NCI-H1417 (cell line): Measurements from ENCODE around the gene UBA1.

Experiments
- DNase-seq, 3 experiments: peaks; one replicate each; lab custom pipeline; 2025; lab: John Stamatoyannopoulos, UW

Gene UBA1

GRCh38 chrX:47212381-47213293 is 19.0 kb downstream of the UBA1 start:
- DNase-seq: no peak

GRCh38 chrX:47214435-47215077 is 20.9 kb downstream of the UBA1 start:
- no peak for DNase-seq

GRCh38 chrX:47215291-47215900 is 21.8 kb downstream of the UBA1 start:
- no peak for DNase-seq

- DNase-seq: no peak
These were observed 22.8 kb downstream of the UBA1 start for GRCh38 chrX:47216393-47216925.

GRCh38 chrX:47217121-47217851 is 23.7 kb downstream of the UBA1 start:
- no peak for DNase-seq

GRCh38 chrX:47217852-47218279 is 24.2 kb downstream of the UBA1 start:
- peak; percentile 96 to 100 (median 100) for DNase-seq

- DNase-seq: peak; percentile 73 to 99 (median 98)
These were observed 24.8 kb downstream of the UBA1 start, which contains the start of gene CDK16 for GRCh38 chrX:47218280-47218919. Gene CDK16 (plus strand): TSS chrX:47218681. CDS start chrX:47223558, 4,877 bp downstream.

GRCh38 chrX:47218920-47219815 is 25.5 kb downstream of the UBA1 start:
- peak in 1 of 3 experiments; percentile 73 for DNase-seq

- no peak for DNase-seq
These were observed 28.1 kb downstream of the UBA1 start for GRCh38 chrX:47221756-47222155.

- DNase-seq: peak in 1 of 3 experiments; percentile 19
These were observed 29.2 kb downstream of the UBA1 start for GRCh38 chrX:47222751-47223350.

- DNase-seq: no peak
These were observed 30.0 kb downstream of the UBA1 start for GRCh38 chrX:47223476-47224250.

GRCh38 chrX:47224266-47224895 is 30.8 kb downstream of the UBA1 start:
- no peak for DNase-seq

GRCh38 chrX:47224896-47225290 is 31.3 kb downstream of the UBA1 start:
- DNase-seq: no peak

- DNase-seq: no peak
These were observed 32.4 kb downstream of the UBA1 start for GRCh38 chrX:47226071-47226470.

GRCh38 chrX:47226531-47227333 is 33.1 kb downstream of the UBA1 start:
- no peak for DNase-seq

- DNase-seq: no peak
These were observed 33.6 kb downstream of the UBA1 start for GRCh38 chrX:47227334-47227583.

- DNase-seq: no peak
These were observed 35.1 kb downstream of the UBA1 start for GRCh38 chrX:47228550-47229270.
